Suprapubic skin (tissue), 4 donors: Measurements from ENCODE around the gene COX6B2. TPM values are rescaled to one million over a fixed set of nuclear protein-coding genes. Genes with fewer than 3 reads are reported as not detected.

Experiments
- DNase-seq, 2 donors: peaks; one replicate each; pipeline ENCODE4 v3.0.0-alpha.2; 2019; ENCODE audit warnings: low spot score in 2 of 2
- H3K27ac ChIP-seq: fragments of 200-600 bp; sonication (generic); one replicate; pipeline ENCODE4 v1.5.1; 2019
- H3K27me3 ChIP-seq: fragments of 200-600 bp; sonication (generic); one replicate; pipeline ENCODE4 v1.5.1; 2019
- H3K36me3 ChIP-seq: fragments of 200-600 bp; sonication (generic); one replicate; pipeline ENCODE4 v1.5.1; 2019
- H3K4me1 ChIP-seq: fragments of 200-600 bp; sonication (generic); one replicate; pipeline ENCODE4 v1.5.1; 2019
- H3K4me3 ChIP-seq: fragments of 200-600 bp; sonication (generic); one replicate; pipeline ENCODE4 v1.5.1; 2019; ENCODE audit warnings: mild to moderate bottlenecking
- H3K9me3 ChIP-seq: fragments of 200-600 bp; sonication (generic); one replicate; pipeline ENCODE4 v1.5.1; 2019
- EP300 ChIP-seq: sonication (generic); formaldehyde crosslinking; IDR thresholded peaks from one replicate; pipeline ENCODE4 v1.6.1; 2017; ENCODE audit warnings: antibody characterized with exemption
- POLR2A ChIP-seq, 2 donors: fragments of 450-650 bp; IDR thresholded peaks; one replicate each; pipeline ENCODE4 v1.6.1; 2017; ENCODE audit warnings: antibody characterized with exemption in 2 of 2, mild to moderate bottlenecking in 2 of 2, moderate library complexity in 2 of 2
- POLR2AphosphoS5 ChIP-seq, 3 donors: sonication (generic); formaldehyde crosslinking; IDR thresholded peaks; one replicate each; pipeline ENCODE4 v1.6.1; 2017; ENCODE audit warnings: antibody characterized with exemption in 3 of 3
- WGBS: methylation state at CpG from one replicate; pipeline ENCODE4 v1.1.5; 2018; 5-methylcytosine and 5-hydroxymethylcytosine counted together
- total RNA-seq, 4 donors: library from RNA; depleted of rRNA; stranded (reverse); fragments of >200 nt; gene quantifications; one replicate each; pipeline ENCODE4 v1.1.0, GENCODE V29; 2016
- TF ChIP-seq, protein P1 (sequence below), 2 donors: fragments of 200-600 bp in 1 of 2; fragments of 450-650 bp in 1 of 2; sonication (generic) in 1 of 2; IDR thresholded peaks; one replicate each; pipeline ENCODE4 v1.5.1; 2016 to 2019; ENCODE audit warnings: antibody characterized with exemption in 2 of 2, mild to moderate bottlenecking in 1 of 2, moderate library complexity in 1 of 2

Gene COX6B2
- total RNA-seq, 4 donors from 2014 or later = 0.47 to 1.9 (median 1.3) TPM

DNA sequence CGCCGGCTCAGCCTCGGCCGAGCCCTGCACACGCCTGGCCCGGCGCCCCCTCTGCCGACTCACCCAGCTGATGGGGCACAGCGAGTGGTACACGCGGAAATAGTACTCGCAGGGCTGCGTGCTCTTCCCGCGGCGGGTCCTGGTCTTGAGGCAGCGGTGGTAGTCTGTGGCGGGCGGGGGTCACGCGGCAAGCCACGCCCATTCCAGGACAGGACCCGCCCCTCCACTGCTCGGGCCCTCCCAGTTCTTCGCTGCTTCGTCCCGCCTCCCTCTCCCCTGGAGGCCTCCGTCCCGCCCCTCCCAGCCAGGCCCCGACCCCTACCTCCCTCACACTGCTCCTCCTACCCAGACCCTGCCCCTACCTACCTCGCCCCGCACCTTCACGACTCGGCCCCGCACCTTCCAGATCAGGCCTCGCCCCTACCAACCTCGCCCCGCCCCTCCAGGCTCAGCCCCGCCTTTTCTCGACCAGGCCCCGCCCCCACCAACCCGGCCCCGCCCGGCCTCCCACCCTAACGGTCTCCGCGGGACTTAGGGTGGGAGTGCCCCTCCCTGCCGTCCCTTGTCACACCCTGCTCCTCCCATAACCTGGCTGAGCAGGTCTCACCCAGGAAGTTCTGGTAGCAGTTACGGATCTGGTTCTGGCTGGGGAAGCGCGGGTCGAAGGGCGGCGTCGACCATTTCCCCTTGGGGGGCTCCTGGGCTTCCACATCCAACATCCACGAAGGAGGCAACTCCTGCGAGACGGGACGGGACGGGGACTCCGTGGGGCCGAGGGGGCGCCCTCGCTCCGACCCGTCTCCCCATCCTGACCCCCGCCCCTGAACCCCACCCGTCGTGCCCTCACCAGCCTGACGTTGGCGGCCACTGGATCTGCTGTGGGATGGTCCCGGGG, 469 bp downstream of the COX6B2 start:
- WGBS = 1% methylated on average over 14 of the region's 72 CpGs
- Histone ChIP-seq H3K27ac (no peak overlapping the region), H3K4me3 (peak overlapping the region; percentile 46), H3K4me1 (peaks cover 25% of the 10 kb centered on the region), H3K27me3 (peaks cover 49% of the 10 kb centered on the region), H3K36me3 (no peaks in the 10 kb centered on the region), H3K9me3 (no peaks in the 10 kb centered on the region)
- peak in 1 of 2 donors; percentile 70 for DNase-seq
- no peak for TF ChIP-seq POLR2A (IDR thresholded peaks at IDR 0.05)
- TF ChIP-seq, protein P1, sequence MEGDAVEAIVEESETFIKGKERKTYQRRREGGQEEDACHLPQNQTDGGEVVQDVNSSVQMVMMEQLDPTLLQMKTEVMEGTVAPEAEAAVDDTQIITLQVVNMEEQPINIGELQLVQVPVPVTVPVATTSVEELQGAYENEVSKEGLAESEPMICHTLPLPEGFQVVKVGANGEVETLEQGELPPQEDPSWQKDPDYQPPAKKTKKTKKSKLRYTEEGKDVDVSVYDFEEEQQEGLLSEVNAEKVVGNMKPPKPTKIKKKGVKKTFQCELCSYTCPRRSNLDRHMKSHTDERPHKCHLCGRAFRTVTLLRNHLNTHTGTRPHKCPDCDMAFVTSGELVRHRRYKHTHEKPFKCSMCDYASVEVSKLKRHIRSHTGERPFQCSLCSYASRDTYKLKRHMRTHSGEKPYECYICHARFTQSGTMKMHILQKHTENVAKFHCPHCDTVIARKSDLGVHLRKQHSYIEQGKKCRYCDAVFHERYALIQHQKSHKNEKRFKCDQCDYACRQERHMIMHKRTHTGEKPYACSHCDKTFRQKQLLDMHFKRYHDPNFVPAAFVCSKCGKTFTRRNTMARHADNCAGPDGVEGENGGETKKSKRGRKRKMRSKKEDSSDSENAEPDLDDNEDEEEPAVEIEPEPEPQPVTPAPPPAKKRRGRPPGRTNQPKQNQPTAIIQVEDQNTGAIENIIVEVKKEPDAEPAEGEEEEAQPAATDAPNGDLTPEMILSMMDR (IDR thresholded peaks at IDR 0.05) = no peak
- TF ChIP-seq EP300 = no peak
- TF ChIP-seq POLR2AphosphoS5 (IDR thresholded peaks at IDR 0.05) = no peak

DNA sequence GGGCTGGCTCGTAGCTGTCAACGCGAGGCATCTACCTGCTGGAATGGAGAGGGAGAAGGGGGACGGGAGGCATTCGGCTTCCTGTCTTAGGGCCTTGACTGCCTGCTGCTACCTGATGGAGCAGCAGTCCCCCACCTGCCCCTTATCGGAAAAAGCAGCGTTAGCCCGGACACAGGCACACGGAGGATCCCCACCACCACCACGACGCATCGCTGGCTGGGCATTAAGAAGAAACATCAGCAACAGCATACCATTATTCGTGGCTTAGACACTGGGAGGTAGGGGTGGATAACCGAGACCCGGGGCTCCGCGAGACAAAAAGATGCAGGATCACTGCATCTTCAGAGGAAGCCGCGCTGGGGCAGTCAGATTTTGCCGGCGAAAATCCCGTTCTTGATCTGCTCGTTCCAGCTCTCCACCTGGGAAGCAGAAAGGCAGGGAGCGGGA, 1.1 kb downstream of the COX6B2 start:
- TF ChIP-seq EP300 (no peak), POLR2AphosphoS5 (IDR thresholded peaks at IDR 0.05) (no peak), POLR2A (IDR thresholded peaks at IDR 0.05) (no peak)
- TF ChIP-seq, protein P1 (IDR thresholded peaks at IDR 0.05) = no peak
- 27% methylated on average over 15 of the region's 24 CpGs for WGBS
- Histone ChIP-seq H3K27me3 (peaks cover 49% of the 10 kb centered on the region), H3K36me3 (no peaks in the 10 kb centered on the region), H3K27ac (no peak overlapping the region), H3K4me1 (peaks cover 25% of the 10 kb centered on the region), H3K9me3 (no peaks in the 10 kb centered on the region), H3K4me3 (peak overlapping the region; percentile 46)
- no peak for DNase-seq

DNA sequence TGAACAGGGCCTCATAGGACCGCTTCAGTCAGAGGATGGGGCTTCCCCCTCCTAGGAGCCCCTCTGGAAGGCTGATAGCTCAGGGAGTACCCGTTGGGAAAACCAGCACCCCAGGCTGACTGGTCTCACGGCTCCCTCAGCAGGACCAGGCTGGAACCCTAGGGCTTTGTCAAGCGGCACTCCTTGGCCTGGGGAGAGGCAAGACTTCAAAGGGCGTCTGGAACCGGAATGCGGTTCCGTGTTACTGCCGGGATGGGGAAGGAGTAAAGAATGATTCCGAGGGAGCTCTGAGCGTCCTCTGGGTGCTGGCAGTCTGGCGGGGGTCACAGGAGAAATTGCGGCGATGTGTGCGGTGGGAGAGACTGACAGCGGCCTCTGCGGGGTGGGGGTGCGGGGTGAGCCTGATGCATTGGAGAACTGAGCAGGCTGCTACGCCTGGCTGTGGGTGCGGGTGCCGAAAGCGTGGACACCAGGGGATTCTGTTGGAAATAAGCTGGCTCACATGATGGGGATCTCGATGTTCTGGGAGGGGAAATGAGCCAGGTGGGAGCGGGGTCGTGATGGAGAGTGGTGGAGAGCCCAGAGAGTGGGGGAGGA, 1.9 kb downstream of the COX6B2 start:
- Histone ChIP-seq H3K27ac (no peak overlapping the region), H3K4me1 (peaks cover 25% of the 10 kb centered on the region), H3K36me3 (no peaks in the 10 kb centered on the region), H3K9me3 (no peaks in the 10 kb centered on the region), H3K4me3 (no peak overlapping the region), H3K27me3 (peaks cover 49% of the 10 kb centered on the region)
- 71% methylated on average over 22 of the region's 25 CpGs for WGBS
- DNase-seq = no peak
- TF ChIP-seq POLR2AphosphoS5 (IDR thresholded peaks at IDR 0.05) = no peak
- no peak for TF ChIP-seq POLR2A (IDR thresholded peaks at IDR 0.05)
- TF ChIP-seq, protein P1 (IDR thresholded peaks at IDR 0.05) = no peak
- no peak for TF ChIP-seq EP300

DNA sequence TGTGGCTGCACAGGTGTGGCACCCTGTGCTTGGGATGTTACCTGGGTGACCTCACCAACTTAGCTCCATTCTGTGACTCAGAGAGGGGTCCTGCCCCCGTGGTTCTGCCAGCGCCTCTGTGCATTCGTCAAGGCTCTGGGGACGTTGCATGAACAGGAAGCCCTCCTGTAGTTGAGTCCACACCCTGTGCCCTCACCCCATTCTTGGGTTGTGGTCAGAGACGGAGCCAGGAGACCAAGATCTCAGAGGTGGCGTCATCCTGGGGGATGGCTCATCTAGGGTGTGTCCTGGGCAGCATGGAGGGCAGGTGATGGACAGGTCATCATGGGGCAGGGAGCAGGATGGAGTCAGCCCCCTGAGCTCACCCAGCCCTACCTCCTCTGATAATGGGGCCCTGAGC, 2.5 kb downstream of the COX6B2 start:
- H3K4me1 ChIP-seq = peaks cover 25% of the 10 kb centered on the region
- H3K36me3 ChIP-seq = peaks cover 5% of the 10 kb centered on the region
- no peak for DNase-seq
- H3K4me3 ChIP-seq = no peak overlapping the region
- peaks cover 48% of the 10 kb centered on the region for H3K27me3 ChIP-seq
- H3K9me3 ChIP-seq = no peaks in the 10 kb centered on the region
- 77% methylated on average over 2 of the region's 6 CpGs for WGBS
- TF ChIP-seq POLR2AphosphoS5 (IDR thresholded peaks at IDR 0.05) (no peak), POLR2A (IDR thresholded peaks at IDR 0.05) (no peak), EP300 (no peak)
- TF ChIP-seq, protein P1 (IDR thresholded peaks at IDR 0.05) = no peak
- H3K27ac ChIP-seq = no peak overlapping the region
